Liver (tissue), 9 donors: ENCODE data around the gene FILIP1L. TPM values are rescaled to one million over a fixed set of nuclear protein-coding genes. Genes with fewer than 3 reads are reported as not detected.

Source experiments
- DNase-seq: peaks from one replicate; pipeline ENCODE4 v3.0.0-alpha.2; 2017; ENCODE audit warnings: low spot score
- H3K27ac ChIP-seq, 2 donors: one replicate each; pipeline ENCODE4 v1.7.0; 2013; ENCODE audit warnings: inconsistent platforms in 2 of 2, low read length in 2 of 2, control low read depth in 1 of 2, low read depth in 1 of 2, mild to moderate bottlenecking in 1 of 2
- H3K27me3 ChIP-seq, 4 donors: one replicate each; pipeline versions ENCODE4 v1.6.1 to v1.7.0; 2013; ENCODE audit warnings: low read length in 3 of 4, inconsistent platforms in 1 of 4, mild to moderate bottlenecking in 1 of 4, moderate library complexity in 1 of 4; ENCODE audit not compliant: control insufficient read depth in 4 of 4, insufficient read depth in 4 of 4
- H3K36me3 ChIP-seq, 4 donors: one replicate each; pipeline versions ENCODE4 v1.6.1 to v1.7.0; 2013; ENCODE audit warnings: low read length in 3 of 4, mild to moderate bottlenecking in 3 of 4, low read depth in 1 of 4, moderate library complexity in 1 of 4; ENCODE audit not compliant: control insufficient read depth in 4 of 4, insufficient read depth in 3 of 4
- H3K4me1 ChIP-seq, 4 donors: one replicate each; pipeline versions ENCODE4 v1.6.1 to v1.7.0; 2013; ENCODE audit warnings: low read length in 3 of 4, mild to moderate bottlenecking in 3 of 4, moderate library complexity in 1 of 4; ENCODE audit not compliant: control insufficient read depth in 4 of 4, insufficient read depth in 4 of 4
- H3K4me3 ChIP-seq, 3 donors: one replicate each; pipeline versions ENCODE4 v1.6.1 to v1.7.0; 2013; ENCODE audit warnings: low read length in 3 of 3, control low read depth in 1 of 3, low read depth in 1 of 3, mild to moderate bottlenecking in 1 of 3
- H3K9ac ChIP-seq, 2 donors: one replicate each; pipeline ENCODE4 v1.7.0; 2013; ENCODE audit warnings: low read length in 2 of 2, mild to moderate bottlenecking in 2 of 2, moderate library complexity in 2 of 2, control low read depth in 1 of 2, low read depth in 1 of 2
- H3K9me3 ChIP-seq, 4 donors: one replicate each; pipeline versions ENCODE4 v1.6.1 to v1.7.0; 2013; ENCODE audit warnings: low read length in 3 of 4; ENCODE audit not compliant: control insufficient read depth in 4 of 4
- FOXA1 ChIP-seq: IDR thresholded peaks from 2 replicates; pipeline ENCODE4 v1.6.1; 2016; ENCODE audit warnings: antibody characterized with exemption
- GABPA ChIP-seq, 2 donors: IDR thresholded peaks in 1 of 2; conservative IDR thresholded peaks in 1 of 2; 2 replicates each; pipeline ENCODE4 v1.6.1; 2016; ENCODE audit warnings: antibody characterized with exemption in 2 of 2, mild to moderate bottlenecking in 1 of 2, moderate library complexity in 1 of 2
- HNF4A ChIP-seq, 2 donors: conservative IDR thresholded peaks; 2 replicates each; pipeline ENCODE4 v1.6.1; 2016; ENCODE audit warnings: antibody characterized with exemption in 2 of 2, mild to moderate bottlenecking in 2 of 2
- JUND ChIP-seq, 2 donors: IDR thresholded peaks; 2 replicates each; pipeline ENCODE4 v1.6.1; 2016; ENCODE audit warnings: antibody characterized with exemption in 2 of 2
- RAD21 ChIP-seq, 2 donors: IDR thresholded peaks; 2 replicates each; pipeline ENCODE4 v1.6.1; 2016; ENCODE audit warnings: antibody characterized with exemption in 2 of 2, mild to moderate bottlenecking in 2 of 2
- RXRA ChIP-seq, 2 donors: IDR thresholded peaks; 2 replicates each; pipeline ENCODE4 v1.6.1; 2017 to 2018; ENCODE audit warnings: antibody characterized with exemption in 2 of 2, mild to moderate bottlenecking in 1 of 2
- TAF1 ChIP-seq: conservative IDR thresholded peaks from 2 replicates; pipeline ENCODE4 v1.6.1; 2016; ENCODE audit warnings: antibody characterized with exemption, mild to moderate bottlenecking
- YY1 ChIP-seq: IDR thresholded peaks from 2 replicates; pipeline ENCODE4 v1.6.1; 2016; ENCODE audit warnings: antibody characterized with exemption, mild to moderate bottlenecking
- WGBS: extraction: QIAGEN DNeasy Blood & Tissue Kit; methylation state at CpG from one replicate; pipeline ENCODE4 v1.1.7; 2013; 5-methylcytosine and 5-hydroxymethylcytosine counted together
- polyA plus RNA-seq, 2 donors: library from polyadenylated mRNA; stranded (reverse) in 1 of 2; unstranded in 1 of 2; fragments of 200-250 nt in 1 of 2; fragments of >200 nt in 1 of 2; fragmentation: Nextera tagmentation in 1 of 2; extraction: Ambion mirVana in 1 of 2; gene quantifications; one replicate each; pipeline versions ENCODE4 v1.2.1 to v1.2.3, GENCODE V29; 2013 to 2015
- total RNA-seq, 2 donors: library from RNA; depleted of rRNA; stranded (reverse); fragments of >200 nt; gene quantifications; one replicate each; pipeline ENCODE4 v1.2.3, GENCODE V29; 2014
- TF ChIP-seq, protein P1 (sequence below): IDR thresholded peaks from 2 replicates; pipeline ENCODE4 v1.6.1; 2016; ENCODE audit warnings: antibody characterized with exemption, mild to moderate bottlenecking
- TF ChIP-seq, protein P2 (sequence below): IDR thresholded peaks from 2 replicates; pipeline ENCODE4 v1.6.1; 2016; ENCODE audit warnings: antibody characterized with exemption
- TF ChIP-seq, protein P3 (sequence below): IDR thresholded peaks from 2 replicates; pipeline ENCODE4 v1.6.1; 2016; ENCODE audit warnings: antibody characterized with exemption
- donor health status: healthy.
- donor health status: healthy.
- donor health status: healthy.
- donor health status: healthy.
- donor health status: healthy.

FILIP1L gene
- total and polyA plus RNA-seq, 4 donors = 1.4 to 6.5 (median 1.9) TPM

DNA sequence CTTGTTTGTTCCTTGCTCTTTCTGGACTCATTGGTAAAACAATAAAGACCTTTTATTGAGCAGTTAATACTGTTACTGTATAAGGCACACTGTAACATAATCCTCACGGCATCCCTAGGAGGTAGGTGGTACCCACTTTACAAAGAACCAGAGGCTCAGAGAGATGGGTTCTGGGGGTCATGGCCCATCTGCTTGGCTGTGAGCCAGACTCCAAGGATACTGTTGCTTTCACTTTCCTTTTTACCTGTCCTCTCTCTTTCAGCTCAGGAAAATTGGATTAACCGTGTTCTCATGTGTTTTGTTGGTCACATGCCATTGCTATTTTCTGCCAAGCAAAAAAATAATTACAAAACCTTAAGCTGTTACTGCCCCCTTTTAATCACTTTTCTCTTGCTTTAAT lies 34.8 kb upstream of the FILIP1L start:
- Histone ChIP-seq H3K9me3 (no peaks in the 10 kb centered on the region), H3K27ac (no peak overlapping the region), H3K4me1 (no peaks in the 10 kb centered on the region), H3K9ac (no peak overlapping the region), H3K27me3 (no peaks in the 10 kb centered on the region), H3K36me3 (peaks cover 0 to 2% (median 0%) of the 10 kb centered on the region in 4 donors), H3K4me3 (no peak overlapping the region)
- no peak for DNase-seq
- TF ChIP-seq FOXA1 = no peak
- WGBS = 64% methylated on average over 2 of the region's 2 CpGs

DNA sequence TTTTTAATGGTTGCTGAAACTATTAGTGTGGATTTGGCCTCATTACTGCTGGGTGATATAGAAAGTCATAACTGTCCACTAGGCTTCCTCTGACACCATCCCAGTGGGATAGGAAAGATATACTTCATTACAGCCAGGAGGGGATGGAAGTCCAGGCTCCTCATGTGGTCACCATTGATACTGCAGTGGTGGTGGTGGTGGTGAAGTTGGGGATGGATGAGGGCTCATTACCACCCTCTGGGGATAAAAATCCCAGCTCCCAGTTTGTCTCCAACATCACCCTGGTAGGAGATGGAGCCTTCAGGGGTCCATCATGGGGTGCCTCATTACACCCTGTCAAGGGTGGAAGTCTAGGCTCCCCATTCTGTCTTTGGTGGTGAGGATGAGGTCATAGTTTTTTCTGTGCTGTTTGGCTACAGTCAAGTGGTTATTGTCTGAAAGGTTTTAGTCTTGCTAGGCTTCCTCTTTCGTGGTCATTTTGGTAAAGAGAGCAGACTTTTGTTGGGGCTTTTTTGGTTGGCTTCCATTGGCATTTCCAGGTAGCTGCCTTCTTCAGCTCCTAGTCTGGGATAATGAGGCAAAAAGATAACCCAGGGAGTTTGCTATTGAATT lies 30.1 kb upstream of the FILIP1L start:
- H3K9me3 ChIP-seq = peaks cover 1 to 5% (median 2%) of the 10 kb centered on the region in 4 donors
- no peak for DNase-seq
- no peak overlapping the region for H3K9ac ChIP-seq
- no peaks in the 10 kb centered on the region for H3K36me3 ChIP-seq
- H3K4me1 ChIP-seq = no peaks in the 10 kb centered on the region
- no peak for TF ChIP-seq RXRA (IDR thresholded peaks at IDR 0.05)
- no peak for TF ChIP-seq TAF1
- no peaks in the 10 kb centered on the region for H3K27me3 ChIP-seq
- WGBS = 93% methylated on average over 1 of the region's 1 CpG
- no peak overlapping the region for H3K27ac ChIP-seq
- H3K4me3 ChIP-seq = no peak overlapping the region

GRCh38 chr3:100141586-100141985 lies 27.3 kb upstream of the FILIP1L start:
- Histone ChIP-seq H3K27ac (no peak overlapping the region), H3K27me3 (no peaks in the 10 kb centered on the region), H3K4me1 (no peaks in the 10 kb centered on the region), H3K9me3 (peaks cover 1 to 5% (median 2%) of the 10 kb centered on the region in 4 donors), H3K4me3 (no peak overlapping the region), H3K9ac (no peak overlapping the region), H3K36me3 (no peaks in the 10 kb centered on the region)
- 93% methylated on average over 1 of the region's 1 CpG for WGBS
- TF ChIP-seq, protein P1, sequence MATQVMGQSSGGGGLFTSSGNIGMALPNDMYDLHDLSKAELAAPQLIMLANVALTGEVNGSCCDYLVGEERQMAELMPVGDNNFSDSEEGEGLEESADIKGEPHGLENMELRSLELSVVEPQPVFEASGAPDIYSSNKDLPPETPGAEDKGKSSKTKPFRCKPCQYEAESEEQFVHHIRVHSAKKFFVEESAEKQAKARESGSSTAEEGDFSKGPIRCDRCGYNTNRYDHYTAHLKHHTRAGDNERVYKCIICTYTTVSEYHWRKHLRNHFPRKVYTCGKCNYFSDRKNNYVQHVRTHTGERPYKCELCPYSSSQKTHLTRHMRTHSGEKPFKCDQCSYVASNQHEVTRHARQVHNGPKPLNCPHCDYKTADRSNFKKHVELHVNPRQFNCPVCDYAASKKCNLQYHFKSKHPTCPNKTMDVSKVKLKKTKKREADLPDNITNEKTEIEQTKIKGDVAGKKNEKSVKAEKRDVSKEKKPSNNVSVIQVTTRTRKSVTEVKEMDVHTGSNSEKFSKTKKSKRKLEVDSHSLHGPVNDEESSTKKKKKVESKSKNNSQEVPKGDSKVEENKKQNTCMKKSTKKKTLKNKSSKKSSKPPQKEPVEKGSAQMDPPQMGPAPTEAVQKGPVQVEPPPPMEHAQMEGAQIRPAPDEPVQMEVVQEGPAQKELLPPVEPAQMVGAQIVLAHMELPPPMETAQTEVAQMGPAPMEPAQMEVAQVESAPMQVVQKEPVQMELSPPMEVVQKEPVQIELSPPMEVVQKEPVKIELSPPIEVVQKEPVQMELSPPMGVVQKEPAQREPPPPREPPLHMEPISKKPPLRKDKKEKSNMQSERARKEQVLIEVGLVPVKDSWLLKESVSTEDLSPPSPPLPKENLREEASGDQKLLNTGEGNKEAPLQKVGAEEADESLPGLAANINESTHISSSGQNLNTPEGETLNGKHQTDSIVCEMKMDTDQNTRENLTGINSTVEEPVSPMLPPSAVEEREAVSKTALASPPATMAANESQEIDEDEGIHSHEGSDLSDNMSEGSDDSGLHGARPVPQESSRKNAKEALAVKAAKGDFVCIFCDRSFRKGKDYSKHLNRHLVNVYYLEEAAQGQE = no peak
- no peak for TF ChIP-seq HNF4A (conservative IDR thresholded peaks at IDR 0.05)
- TF ChIP-seq, protein P2, sequence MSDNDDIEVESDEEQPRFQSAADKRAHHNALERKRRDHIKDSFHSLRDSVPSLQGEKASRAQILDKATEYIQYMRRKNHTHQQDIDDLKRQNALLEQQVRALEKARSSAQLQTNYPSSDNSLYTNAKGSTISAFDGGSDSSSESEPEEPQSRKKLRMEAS = no peak
- TF ChIP-seq GABPA (IDR thresholded peaks at IDR 0.05 in 1 of 2, conservative IDR thresholded peaks at IDR 0.05 in 1 of 2) = no peak
- TF ChIP-seq RAD21 (IDR thresholded peaks at IDR 0.05) = no peak
- TF ChIP-seq YY1 = no peak
- no peak for TF ChIP-seq FOXA1
- TF ChIP-seq, protein P3, sequence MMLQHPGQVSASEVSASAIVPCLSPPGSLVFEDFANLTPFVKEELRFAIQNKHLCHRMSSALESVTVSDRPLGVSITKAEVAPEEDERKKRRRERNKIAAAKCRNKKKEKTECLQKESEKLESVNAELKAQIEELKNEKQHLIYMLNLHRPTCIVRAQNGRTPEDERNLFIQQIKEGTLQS = no peak
- TF ChIP-seq JUND (IDR thresholded peaks at IDR 0.05) = no peak
- DNase-seq = no peak
